NCI-H1092 (cell line): ENCODE results near the gene IL4R.
A peak's percentile ranks its signal among the peaks of the same experiment; 100 is the strongest.
"Not testable (repeated sequence)": the region's sequence is repeated elsewhere in the genome, so short reads cannot be mapped to it uniquely, and the experiment has no call there.

Experiments
- DNase-seq: peaks from one replicate; lab custom pipeline; 2025; lab: John Stamatoyannopoulos, UW

The IL4R gene

DNA sequence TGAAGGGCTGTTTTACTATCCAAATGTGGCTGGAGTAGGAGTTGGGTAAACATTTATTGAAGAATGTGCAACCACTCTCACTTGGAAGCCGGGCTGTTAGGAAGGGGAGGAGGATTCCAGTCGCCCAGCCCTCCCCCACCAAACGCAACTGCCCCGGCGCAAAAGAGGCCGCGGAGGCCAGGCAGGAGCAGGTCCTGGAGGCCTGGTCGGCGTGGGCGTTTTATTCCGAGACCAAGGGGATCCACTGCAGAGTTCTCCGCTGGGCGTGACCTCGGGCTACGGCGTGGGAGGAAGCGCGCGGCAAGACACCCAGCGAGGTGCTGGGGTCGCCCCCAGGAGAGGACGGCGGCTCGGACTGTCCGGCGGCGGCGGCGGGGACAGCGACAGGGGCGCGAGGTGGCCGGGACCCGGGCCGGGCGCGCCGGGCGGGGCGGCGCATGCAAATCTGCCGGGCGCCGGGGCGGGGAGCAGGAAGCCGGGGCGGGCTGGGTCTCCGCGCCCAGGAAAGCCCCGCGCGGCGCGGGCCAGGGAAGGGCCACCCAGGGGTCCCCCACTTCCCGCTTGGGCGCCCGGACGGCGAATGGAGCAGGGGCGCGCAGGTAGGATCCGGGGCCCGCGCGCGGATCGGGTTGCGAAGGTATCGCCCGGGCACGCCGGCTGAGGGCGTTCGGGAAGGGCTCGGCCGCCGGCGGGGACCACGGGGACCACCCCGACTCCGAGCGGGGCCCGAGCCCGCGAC lies at the start of gene IL4R:
IL4R (plus strand) TSS at position 553 of the 739 bp plus-strand sequence. CDS start 26,230 bp downstream, outside the sequence.
- no peak for DNase-seq

DNA sequence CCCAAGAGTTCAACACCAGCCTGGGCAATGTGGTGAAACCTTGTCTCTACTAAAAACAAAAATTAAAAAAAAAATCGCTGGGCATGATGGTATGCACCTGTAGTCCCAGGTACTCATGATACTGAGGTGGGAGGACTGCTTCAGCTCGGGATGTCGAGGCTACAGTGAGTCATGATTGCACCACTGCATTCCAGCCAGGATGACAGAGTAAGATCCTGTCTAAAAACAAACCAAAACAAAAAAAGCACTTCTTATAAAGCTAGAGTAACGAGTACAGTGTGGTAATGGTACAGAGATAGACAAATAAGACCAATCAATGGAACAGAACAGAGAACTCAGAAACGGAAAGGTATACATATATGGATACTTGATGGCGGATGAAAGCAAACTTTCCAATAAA lies 49.6 kb upstream of the IL4R start:
- no peak for DNase-seq

- no peak for DNase-seq
Measured at GRCh38 chr16:27265982-27266381, 47.8 kb upstream of the IL4R start.

GRCh38 chr16:27267037-27267677 lies 46.6 kb upstream of the IL4R start:
- no peak for DNase-seq

DNA sequence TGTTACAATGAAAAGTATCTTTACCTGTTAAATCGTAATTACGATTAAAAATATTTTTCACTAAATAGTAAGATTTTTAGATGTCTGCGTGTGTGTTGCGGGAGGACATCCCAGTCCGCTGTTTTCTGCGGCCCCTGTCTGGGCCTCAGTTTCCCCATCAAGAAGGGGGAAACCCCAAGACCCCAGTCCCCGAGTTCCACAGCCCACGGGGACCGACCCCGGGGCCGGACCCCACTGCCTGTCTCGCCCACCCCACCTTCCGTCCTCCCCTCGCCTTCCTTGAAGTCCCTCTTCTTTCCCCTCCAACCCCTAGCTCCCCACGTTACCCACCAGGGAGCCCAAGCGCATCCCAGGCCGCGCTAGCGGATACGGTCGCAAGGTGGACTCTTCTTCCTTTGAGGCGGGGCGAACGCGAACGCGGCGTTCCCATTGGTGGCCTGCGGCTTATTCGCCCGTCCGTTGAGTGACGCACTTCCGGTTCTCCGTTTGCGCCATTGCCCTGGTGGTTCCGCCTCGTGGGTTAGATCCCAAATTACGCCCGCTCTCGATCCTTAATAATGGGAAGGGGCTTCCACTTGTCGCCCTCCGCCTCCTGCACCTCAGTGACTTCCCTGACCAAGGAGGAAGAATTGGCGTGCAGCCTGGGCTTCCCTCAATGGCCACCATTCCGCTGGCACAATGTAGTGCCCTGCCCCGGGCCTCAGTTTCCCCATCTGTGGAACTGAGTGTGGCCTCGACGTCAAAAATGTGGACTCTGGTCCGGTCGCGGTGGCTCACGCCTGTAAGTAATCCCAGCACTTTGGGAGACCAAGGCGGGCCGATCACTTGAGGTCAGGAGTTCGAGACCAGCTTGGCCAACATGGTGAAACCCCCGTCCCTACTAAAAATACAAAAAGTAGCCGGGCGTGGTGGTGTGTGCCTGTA lies 45.1 kb upstream of the IL4R start, which contains the start of gene NSMCE1:
NSMCE1 (minus strand) TSS at position 397 of the 924 bp plus-strand sequence. CDS start 11,202 bp downstream, outside the sequence.
- peak; percentile 97 for DNase-seq

DNA sequence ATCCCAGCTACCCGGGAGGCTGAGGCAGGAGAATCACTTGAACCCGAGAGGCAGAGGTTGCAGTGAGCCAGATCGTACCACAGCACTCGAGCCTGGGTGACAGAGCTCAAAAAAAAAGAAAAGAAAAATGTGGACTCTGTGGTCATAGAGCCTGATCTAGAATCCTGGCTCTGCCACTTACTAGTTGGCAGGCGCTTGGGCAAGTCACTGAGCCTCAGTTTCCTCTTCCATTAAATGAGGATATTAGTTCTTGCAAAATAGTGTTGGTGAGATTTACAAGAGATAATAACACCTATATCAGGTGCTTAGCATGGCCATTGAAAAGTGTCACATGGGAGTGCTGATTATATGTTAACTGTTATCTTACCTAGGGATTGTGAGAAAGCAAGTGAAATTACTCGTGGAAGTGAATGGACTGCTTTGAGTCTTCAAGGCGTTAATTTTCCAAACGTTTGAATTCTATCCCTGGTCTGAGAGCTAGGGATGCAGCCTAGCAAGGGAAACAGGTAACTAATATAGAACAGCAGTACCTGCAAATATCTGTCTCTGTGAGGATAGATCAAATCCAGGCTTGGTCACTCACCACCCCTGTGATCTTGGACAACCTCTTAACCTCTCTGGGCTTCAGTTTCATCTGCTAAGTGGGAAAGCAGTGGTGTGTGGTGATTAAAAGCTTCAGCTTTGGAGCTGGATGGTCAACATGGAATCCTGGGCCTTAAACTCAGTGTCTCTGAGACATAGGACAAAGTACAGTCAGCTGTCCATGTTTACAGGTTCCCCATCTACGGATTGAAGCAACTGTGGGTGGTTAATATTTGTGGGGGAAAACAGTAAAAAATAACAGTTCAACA lies 44.2 kb upstream of the IL4R start:
- no peak for DNase-seq

DNA sequence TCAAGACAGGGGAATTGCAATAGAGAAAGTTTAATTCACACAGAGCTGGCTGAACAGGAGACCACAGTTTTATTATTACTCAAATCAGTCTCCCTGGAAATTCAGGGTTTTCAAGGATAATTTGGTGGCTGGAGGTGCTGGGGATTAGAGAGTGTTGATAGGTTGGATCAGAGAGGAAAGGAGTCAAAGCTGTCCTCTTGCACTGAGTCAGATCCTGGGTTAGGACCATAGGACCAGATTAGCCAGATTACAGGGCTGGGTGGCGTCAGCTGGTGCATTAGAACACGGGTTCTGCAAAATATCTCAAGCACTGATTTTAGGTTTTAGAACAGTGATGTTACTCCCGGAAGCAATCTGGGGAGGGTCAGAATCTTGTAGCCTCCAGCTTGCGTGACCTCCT lies 43.4 kb upstream of the IL4R start:
- DNase-seq = no peak

- DNase-seq = no peak
Measured at GRCh38 chr16:27272076-27272475, 41.7 kb upstream of the IL4R start.

DNA sequence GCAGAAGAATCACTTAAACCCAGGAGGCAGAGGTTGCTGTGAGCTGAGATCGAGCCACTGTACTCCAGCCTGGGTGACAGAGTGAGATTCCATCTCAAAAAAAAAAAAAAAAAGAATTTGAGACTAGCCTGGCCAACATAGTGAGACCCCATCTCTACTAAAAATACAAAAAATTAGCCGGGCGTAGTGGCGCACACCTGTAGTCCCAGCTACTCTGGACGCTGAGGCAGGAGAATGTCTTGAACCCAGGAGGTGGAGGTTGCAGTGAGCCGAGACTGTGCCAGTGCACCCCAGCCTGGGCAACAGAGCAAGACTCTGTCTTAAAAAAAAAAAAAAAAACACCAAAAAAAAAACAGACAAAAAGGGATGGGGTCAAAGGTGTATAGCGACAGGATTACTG lies 41.1 kb upstream of the IL4R start:
- not testable (repeated sequence) for DNase-seq

DNA sequence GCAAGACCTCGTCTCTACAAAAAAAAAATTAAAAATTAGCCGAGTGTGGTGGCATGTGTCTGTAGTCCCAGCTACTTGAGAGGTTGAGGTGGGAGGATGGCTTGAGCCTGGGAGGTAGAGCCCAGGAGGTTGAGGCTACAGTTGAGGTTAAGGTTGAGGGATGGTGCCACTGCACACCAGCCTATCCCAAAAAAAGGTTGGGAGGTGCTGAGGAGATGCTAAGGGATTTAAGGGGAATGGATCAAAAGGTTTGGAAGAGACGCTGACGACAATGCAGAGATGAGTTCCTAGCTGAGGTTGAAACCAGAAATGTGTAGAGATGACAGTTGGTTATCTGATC lies 40.5 kb upstream of the IL4R start:
- no peak for DNase-seq

DNA sequence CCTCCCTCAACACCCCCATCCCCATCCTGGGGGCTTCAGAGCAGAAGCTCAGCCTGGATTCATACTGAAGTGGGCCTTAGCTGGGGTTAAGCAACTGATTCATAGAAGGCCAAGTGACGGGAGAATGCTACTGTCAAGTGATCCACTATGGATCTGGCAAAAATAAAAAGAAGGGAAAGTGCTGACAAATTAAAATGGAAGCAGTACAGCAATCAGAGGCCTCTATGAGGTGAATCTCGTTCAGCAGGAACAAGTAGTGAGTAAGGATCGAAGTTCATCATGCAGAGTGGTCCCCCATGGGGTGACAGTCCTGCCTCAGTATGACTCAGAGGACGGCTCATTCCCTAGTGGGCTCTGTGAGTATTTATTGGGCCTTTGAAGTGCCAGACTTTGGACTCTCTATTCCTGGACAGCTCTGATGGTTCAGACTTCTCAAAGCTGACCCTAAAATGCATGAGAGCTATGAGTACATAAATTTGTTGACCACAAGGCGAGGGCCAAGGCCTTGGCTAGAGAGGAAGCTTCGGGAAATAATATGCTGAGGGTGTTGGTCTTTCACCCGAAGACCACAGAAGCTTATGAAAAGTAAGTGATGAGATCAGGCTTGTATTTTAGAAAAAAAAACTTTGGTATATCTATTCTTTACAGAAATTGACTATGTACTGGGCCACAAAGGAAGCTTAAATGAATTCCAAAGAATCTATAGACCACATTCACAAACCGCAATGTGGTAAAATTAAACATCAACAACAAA lies 39.9 kb upstream of the IL4R start:
- no peak for DNase-seq

GRCh38 chr16:27274424-27274874 lies 39.3 kb upstream of the IL4R start:
- DNase-seq = not testable (repeated sequence)

- no peak for DNase-seq
Measured at GRCh38 chr16:27275394-27275793, 38.4 kb upstream of the IL4R start.

- no peak for DNase-seq
Measured at GRCh38 chr16:27281243-27281642, 32.5 kb upstream of the IL4R start.

- DNase-seq = no peak
Measured at GRCh38 chr16:27284865-27285675, 28.7 kb upstream of the IL4R start.

DNA sequence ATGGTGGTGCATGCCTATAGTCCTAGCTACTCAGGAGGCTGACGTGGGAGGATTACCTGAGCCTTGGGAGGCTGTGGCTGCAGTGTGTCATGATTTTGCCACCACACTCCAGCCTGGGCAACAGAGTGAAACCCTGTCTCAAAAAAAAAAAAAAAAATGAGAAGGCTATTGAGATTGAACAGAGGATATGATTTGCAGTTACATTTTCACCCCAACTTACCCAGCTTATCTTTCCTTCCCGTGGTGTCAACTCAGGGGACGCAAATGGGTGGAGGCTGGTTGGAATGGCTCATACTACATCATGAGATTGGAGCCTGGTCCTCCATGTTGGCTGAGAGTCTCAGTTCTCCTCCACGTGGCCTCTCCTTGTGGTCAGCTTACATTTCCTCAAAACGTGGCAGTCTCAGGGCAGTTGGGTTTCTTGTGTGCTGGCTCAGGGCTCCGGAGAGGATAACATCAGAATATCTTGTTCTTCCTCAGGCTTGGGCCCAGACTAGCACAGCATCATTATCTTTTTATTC lies 28.0 kb upstream of the IL4R start:
- DNase-seq = no peak

- no peak for DNase-seq
Measured at GRCh38 chr16:27286451-27286850, 27.3 kb upstream of the IL4R start.

DNA sequence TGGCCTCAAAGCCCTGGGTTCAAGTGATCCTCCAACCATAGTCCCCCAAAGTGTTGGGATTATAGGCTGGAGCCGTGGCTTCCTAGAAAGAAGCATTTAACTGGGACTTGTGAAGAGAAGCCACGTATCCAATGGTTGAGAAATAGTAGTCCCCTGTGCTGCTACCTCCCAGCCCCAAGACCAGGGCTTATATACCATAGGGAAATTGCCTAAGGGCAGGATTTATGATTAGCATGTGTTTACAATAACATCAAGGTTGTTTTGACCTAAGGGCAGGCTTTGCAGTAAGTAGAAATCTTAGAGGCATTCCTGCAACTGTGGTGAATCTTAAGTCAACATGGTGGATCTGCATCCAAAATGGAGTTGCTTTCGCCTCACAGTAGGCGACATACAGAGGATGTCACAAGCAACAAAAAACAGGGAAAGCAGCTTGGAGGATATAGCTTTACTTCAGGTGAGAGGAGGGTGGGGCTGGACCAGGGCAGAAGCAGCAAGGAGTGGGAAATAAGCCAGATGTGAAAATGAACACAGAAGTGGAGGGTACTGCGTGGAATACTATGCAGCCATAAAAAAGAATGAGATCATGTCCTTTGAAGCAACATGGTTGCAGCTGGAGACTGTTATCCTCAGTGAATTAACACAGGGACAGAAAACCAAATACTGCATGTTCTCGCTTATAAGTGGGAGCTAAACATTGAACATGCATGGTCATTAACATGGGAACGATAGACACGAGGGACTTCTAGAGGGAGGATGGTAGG lies 26.5 kb upstream of the IL4R start:
- DNase-seq = no peak

GRCh38 chr16:27287887-27288286 lies 25.9 kb upstream of the IL4R start:
- no peak for DNase-seq
